Ishikawa (cell line): ENCODE data around the gene ATP7A.

Experiments
- CEBPB ChIP-seq: IDR thresholded peaks from 2 replicates; pipeline ENCODE4 v1.6.1; 2012
- CREB1 ChIP-seq: IDR thresholded peaks from 2 replicates; pipeline ENCODE4 v1.6.1; 2012; ENCODE audit warnings: low read depth
- EGR1 ChIP-seq: IDR thresholded peaks from 2 replicates; pipeline ENCODE4 v1.6.1; 2012
- EP300 ChIP-seq: IDR thresholded peaks from 2 replicates; pipeline ENCODE4 v1.6.1; 2012; ENCODE audit warnings: borderline replicate concordance
- FOXM1 ChIP-seq: IDR thresholded peaks from 2 replicates; pipeline ENCODE4 v1.6.1; 2012; ENCODE audit warnings: low read depth, borderline replicate concordance
- MAX ChIP-seq: IDR thresholded peaks from 2 replicates; pipeline ENCODE4 v1.6.1; 2012
- NFIC ChIP-seq: IDR thresholded peaks from 2 replicates; pipeline ENCODE4 v1.6.1; 2012
- RAD21 ChIP-seq: IDR thresholded peaks from 2 replicates; pipeline ENCODE4 v1.6.1; 2012; ENCODE audit warnings: low read depth
- REST ChIP-seq: IDR thresholded peaks from 2 replicates; pipeline ENCODE4 v1.6.1; 2012; ENCODE audit warnings: low read depth, mild to moderate bottlenecking
- TAF1 ChIP-seq: IDR thresholded peaks from 2 replicates; pipeline ENCODE4 v1.6.1; 2012; ENCODE audit warnings: low read depth, mild to moderate bottlenecking
- TCF12 ChIP-seq: IDR thresholded peaks from 2 replicates; pipeline ENCODE4 v1.6.1; 2012; ENCODE audit warnings: low read depth
- TEAD4 ChIP-seq: IDR thresholded peaks from 2 replicates; pipeline ENCODE4 v1.6.1; 2012
- YY1 ChIP-seq: IDR thresholded peaks from 2 replicates; pipeline ENCODE4 v1.6.1; 2012; ENCODE audit warnings: low read depth
- ZBTB7A ChIP-seq: IDR thresholded peaks from 2 replicates; pipeline ENCODE4 v1.6.1; 2012; ENCODE audit warnings: low read depth

DNA sequence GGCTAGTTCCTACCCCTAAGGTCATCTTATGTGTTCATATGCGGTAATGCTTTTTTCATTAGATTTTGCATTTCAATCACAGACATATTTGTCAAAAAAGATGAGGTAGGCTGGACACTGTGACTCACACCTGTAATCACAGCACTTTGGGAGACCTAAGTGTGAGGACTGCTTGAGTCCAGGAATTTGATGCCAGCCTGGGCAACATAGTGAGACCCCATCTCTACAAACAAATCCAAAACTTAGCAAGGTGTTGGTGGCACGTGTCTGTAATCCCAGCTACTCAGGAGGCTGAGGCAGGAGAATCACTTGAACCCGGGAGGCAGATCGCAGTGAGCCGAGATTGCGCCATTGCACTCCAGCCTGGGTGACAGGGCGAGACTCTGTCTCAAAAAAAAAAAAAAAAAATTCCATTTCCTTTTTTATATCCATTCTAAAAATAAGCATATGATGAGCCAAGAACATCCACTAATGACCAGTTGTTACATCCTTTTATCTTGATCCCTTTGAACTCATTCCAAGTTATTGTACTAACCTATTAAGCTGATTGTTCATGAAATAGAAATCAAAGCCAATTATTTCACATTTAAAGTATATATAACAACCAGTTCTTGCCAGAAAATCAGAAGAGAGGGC, 35.5 kb downstream of the ATP7A start:
- TF ChIP-seq TEAD4 (no peak), EGR1 (no peak), REST (no peak), FOXM1 (no peak), CREB1 (no peak), TAF1 (no peak), RAD21 (no peak), EP300 (no peak), TCF12 (no peak), YY1 (no peak), MAX (no peak), NFIC (no peak), CEBPB (no peak), ZBTB7A (no peak)
